Peyer's patch (tissue), 4 donors: ENCODE measurements around the gene EPB41L4B. TPM values are rescaled to one million over a fixed set of nuclear protein-coding genes. Genes with fewer than 3 reads are reported as not detected.

Source experiments
- DNase-seq, 3 donors: peaks; one replicate each; pipeline ENCODE4 v3.0.0-alpha.2; 2017 to 2019
- H3K27ac ChIP-seq, 4 donors: fragments of 200-600 bp; sonication (generic); one replicate each; pipeline ENCODE4 v1.5.1; 2016 to 2019
- H3K27me3 ChIP-seq, 2 donors: fragments of 200-600 bp; sonication (generic); one replicate each; pipeline ENCODE4 v1.5.1; 2019
- H3K36me3 ChIP-seq, 3 donors: fragments of 200-600 bp; sonication (generic); one replicate each; pipeline ENCODE4 v1.5.1; 2016 to 2019
- H3K4me1 ChIP-seq, 4 donors: fragments of 200-600 bp; sonication (generic); one replicate each; pipeline ENCODE4 v1.5.1; 2016 to 2019
- H3K4me3 ChIP-seq, 4 donors: fragments of 200-600 bp; sonication (generic); 1 replicate in 3 of 4; 2 replicates in 1 of 4; pipeline ENCODE4 v1.5.1; 2016 to 2019; ENCODE audit warnings: mild to moderate bottlenecking in 1 of 4
- H3K9me3 ChIP-seq, 4 donors: fragments of 200-600 bp; sonication (generic); one replicate each; pipeline ENCODE4 v1.5.1; 2016 to 2019; ENCODE audit warnings: mild to moderate bottlenecking in 1 of 4
- CTCF ChIP-seq, 6 experiments: fragments of 450-650 bp in 4 of 6; fragments of 200-600 bp in 2 of 6; sonication (generic) in 1 of 6; IDR thresholded peaks; one replicate each; pipeline ENCODE4 v1.5.1; 2017 to 2019; ENCODE audit warnings: antibody characterized with exemption in 6 of 6, mild to moderate bottlenecking in 3 of 6, moderate library complexity in 1 of 6
- POLR2A ChIP-seq, 2 donors: fragments of 450-650 bp; IDR thresholded peaks; one replicate each; pipeline ENCODE4 v1.5.1; 2017; ENCODE audit warnings: antibody characterized with exemption in 2 of 2, mild to moderate bottlenecking in 2 of 2, moderate library complexity in 2 of 2
- total RNA-seq, 4 donors: library from RNA; depleted of rRNA; stranded (reverse); fragments of >200 nt; gene quantifications; one replicate each; pipeline ENCODE4 v1.1.0, GENCODE V29; 2016

Gene EPB41L4B
- total RNA-seq, 4 donors from 2014 or later = 20.6 to 135 (median 78.2) TPM

DNA sequence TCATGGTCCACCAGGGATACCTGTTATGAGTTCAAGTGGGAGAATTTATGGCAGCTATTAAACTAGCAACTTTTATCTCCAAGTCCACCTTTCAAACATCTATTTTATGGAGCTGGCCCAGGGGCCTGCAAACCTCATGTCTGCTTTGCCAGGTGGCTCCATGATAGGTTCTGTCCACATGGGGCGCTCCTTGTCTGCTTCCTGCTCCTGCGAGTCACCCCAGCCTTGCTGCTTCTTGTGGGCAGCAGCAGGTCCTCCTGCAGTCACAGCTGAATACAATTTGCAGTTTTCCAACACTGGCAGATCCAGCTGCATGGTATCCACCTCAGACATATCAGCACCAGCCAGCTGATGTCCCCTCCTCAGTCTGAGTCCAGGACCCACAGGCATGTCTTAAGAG lies 114.2 kb downstream of the EPB41L4B start:
- Histone ChIP-seq H3K27ac (no peak overlapping the region), H3K27me3 (no peaks in the 10 kb centered on the region), H3K4me1 (no peaks in the 10 kb centered on the region), H3K36me3 (no peaks in the 10 kb centered on the region), H3K4me3 (no peak overlapping the region), H3K9me3 (no peaks in the 10 kb centered on the region)
- DNase-seq = no peak
- peak in 1 of 6 experiments; percentile 21 for TF ChIP-seq CTCF (IDR thresholded peaks at IDR 0.05)
- TF ChIP-seq POLR2A (IDR thresholded peaks at IDR 0.05) = no peak

DNA sequence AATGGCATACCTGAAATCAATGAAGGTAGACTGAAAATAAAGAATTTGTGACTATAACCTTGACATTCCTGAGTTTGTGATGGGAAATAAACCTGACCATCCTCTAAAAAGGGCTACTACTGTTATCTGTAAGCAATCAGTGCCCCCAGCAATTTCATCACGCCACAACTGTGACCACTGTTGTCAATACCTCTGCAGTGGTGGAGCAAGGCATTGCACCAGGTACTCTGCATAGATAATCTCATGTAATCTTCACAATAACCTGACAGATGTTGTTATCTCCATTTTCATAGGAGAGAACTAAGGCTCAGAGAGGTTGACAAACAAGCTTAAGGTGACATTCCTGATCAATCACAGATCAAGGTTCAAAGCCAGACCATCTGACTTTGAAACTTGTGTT lies 115.3 kb downstream of the EPB41L4B start:
- Histone ChIP-seq H3K27me3 (no peaks in the 10 kb centered on the region), H3K4me3 (no peak overlapping the region), H3K36me3 (no peaks in the 10 kb centered on the region), H3K4me1 (no peaks in the 10 kb centered on the region), H3K27ac (no peak overlapping the region), H3K9me3 (no peaks in the 10 kb centered on the region)
- DNase-seq = no peak
- no peak for TF ChIP-seq POLR2A (IDR thresholded peaks at IDR 0.05)
- TF ChIP-seq CTCF (IDR thresholded peaks at IDR 0.05) = no peak

DNA sequence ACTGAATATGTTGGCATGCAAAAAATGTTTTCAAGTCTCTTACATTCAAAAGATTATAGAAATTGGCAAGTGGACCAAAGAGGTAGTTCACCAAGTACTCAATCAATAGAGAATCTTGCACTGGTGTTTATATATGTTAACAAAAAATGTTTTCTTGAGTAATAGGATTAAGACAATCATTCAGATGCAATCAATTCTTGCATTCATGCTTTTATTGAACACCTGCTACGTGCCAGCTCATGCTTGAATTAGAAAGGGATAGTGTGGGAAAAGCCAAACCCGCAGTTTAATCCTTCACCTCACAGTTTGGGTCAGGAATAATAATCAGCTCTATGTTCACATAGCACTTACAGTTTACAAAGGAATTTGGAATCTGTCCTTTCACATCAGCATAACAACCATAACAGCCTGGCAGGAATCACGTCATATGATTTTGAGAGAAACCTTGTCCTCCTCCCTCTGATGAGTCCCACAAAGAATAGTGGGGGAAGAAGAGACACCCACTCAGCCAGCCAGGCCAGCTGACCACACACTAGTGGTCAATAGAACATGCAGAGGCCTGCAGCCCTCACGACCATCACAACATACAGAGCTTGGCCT lies 117.0 kb downstream of the EPB41L4B start:
- H3K36me3 ChIP-seq = no peaks in the 10 kb centered on the region
- no peaks in the 10 kb centered on the region for H3K27me3 ChIP-seq
- H3K27ac ChIP-seq = no peak overlapping the region
- H3K9me3 ChIP-seq = no peaks in the 10 kb centered on the region
- DNase-seq = no peak
- H3K4me1 ChIP-seq = no peaks in the 10 kb centered on the region
- TF ChIP-seq CTCF (IDR thresholded peaks at IDR 0.05) = no peak
- no peak for TF ChIP-seq POLR2A (IDR thresholded peaks at IDR 0.05)
- H3K4me3 ChIP-seq = no peak overlapping the region

DNA sequence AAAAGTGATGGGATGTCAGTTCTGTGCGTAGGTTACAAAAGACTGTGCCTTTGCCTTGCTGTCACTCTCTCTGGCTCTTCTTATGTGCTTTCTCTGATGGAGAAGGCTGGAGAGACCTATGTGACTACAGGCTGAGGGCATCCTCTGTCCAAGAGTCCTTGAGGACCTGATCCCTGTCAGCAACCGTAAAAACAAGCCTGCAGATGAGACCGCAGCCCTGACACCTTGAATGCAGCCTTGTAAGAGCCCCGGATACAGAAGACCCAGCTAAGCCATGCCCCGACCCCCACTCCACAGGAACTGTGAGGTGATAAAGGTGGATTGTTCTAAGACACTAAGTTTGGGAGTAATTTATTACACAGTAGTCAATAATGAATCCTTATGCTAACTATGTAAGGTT lies 121.2 kb downstream of the EPB41L4B start:
- H3K27ac ChIP-seq = no peak overlapping the region
- no peaks in the 10 kb centered on the region for H3K4me1 ChIP-seq
- H3K9me3 ChIP-seq = no peaks in the 10 kb centered on the region
- no peaks in the 10 kb centered on the region for H3K36me3 ChIP-seq
- no peak overlapping the region for H3K4me3 ChIP-seq
- no peak for DNase-seq
- H3K27me3 ChIP-seq = no peaks in the 10 kb centered on the region
- TF ChIP-seq POLR2A (IDR thresholded peaks at IDR 0.05) = no peak
- no peak for TF ChIP-seq CTCF (IDR thresholded peaks at IDR 0.05)

DNA sequence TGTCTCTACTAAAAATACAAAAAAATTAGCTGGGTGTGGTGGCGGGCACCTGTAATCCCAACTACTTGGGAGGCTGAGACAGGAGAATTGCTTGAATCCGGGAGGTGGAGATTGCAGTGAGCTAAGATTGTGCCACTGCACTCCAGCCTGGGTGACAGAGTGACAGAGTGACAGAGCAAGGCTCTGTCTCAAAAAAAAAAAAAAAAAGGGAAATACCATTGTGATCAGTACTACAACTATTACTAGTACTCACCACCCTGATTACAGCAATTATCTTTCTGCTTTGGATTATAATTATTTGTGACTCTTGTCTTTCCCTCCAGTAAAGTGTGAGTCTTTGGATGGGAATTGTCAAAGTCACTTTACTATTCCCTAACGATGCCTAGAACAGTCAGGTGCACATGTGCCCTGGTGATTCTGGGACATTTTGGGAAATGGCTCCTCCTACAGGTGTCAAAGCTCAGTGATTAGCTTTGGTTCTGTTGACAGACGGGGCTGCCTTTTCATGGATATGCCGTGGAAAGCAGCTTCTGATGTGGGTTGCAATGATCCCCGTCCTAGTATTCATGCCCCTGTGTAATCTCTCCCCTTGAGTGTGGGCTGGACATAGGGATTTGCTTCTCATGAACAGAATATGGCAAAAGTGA lies 122.0 kb downstream of the EPB41L4B start:
- no peak overlapping the region for H3K27ac ChIP-seq
- DNase-seq = no peak
- no peak overlapping the region for H3K4me3 ChIP-seq
- H3K36me3 ChIP-seq = no peaks in the 10 kb centered on the region
- H3K27me3 ChIP-seq = no peaks in the 10 kb centered on the region
- H3K9me3 ChIP-seq = no peaks in the 10 kb centered on the region
- TF ChIP-seq CTCF (IDR thresholded peaks at IDR 0.05) (peak in 4 of 6 experiments; percentile 8 to 41 (median 36)), POLR2A (IDR thresholded peaks at IDR 0.05) (no peak)
- H3K4me1 ChIP-seq = no peaks in the 10 kb centered on the region
